NCI-H526 treated with DMSO at 0.1 percent for 48 hours (cell line): ENCODE results near the gene USP47.

Experiments
- DNase-seq: peaks from one replicate; lab custom pipeline; 2025; lab: John Stamatoyannopoulos, UW

Gene USP47

GRCh38 chr11:12001186-12001585, 159.4 kb downstream of the USP47 start:
- DNase-seq, result peak; percentile 27

GRCh38 chr11:12003336-12003735, 161.6 kb downstream of the USP47 start:
- DNase-seq, result no peak

- no peak for DNase-seq
Observed at GRCh38 chr11:12003815-12004214, 162.0 kb downstream of the USP47 start.

GRCh38 chr11:12005061-12005460, 163.3 kb downstream of the USP47 start:
- DNase-seq, result no peak

- DNase-seq, result no peak
Observed at GRCh38 chr11:12005476-12005875, 163.7 kb downstream of the USP47 start.

- no peak for DNase-seq
Observed at GRCh38 chr11:12006552-12007229, 164.9 kb downstream of the USP47 start.

GRCh38 chr11:12007230-12007593, 165.4 kb downstream of the USP47 start:
- DNase-seq, result no peak

GRCh38 chr11:12007769-12008737, 166.3 kb downstream of the USP47 start, which contains the start of gene DKK3:
Gene DKK3 (minus strand): TSS chr11:12008626. CDS start chr11:12008582, 44 bp downstream.
- peak; percentile 22 for DNase-seq
